GM12892 (cell line): ENCODE results near the gene ZNF275.

Experiments used
- POLR2A ChIP-seq: IDR thresholded peaks from 2 replicates; pipeline ENCODE4 v1.6.1; 2011; ENCODE audit warnings: low read depth, low read length, control low read depth
- POLR2AphosphoS5 ChIP-seq: IDR thresholded peaks from 2 replicates; pipeline ENCODE4 v1.6.1; 2011; ENCODE audit warnings: low read depth, low read length, control low read depth
- TAF1 ChIP-seq: IDR thresholded peaks from 2 replicates; pipeline ENCODE4 v1.6.1; 2011; ENCODE audit warnings: low read depth, mild to moderate bottlenecking, control low read depth, low read length, borderline replicate concordance

DNA sequence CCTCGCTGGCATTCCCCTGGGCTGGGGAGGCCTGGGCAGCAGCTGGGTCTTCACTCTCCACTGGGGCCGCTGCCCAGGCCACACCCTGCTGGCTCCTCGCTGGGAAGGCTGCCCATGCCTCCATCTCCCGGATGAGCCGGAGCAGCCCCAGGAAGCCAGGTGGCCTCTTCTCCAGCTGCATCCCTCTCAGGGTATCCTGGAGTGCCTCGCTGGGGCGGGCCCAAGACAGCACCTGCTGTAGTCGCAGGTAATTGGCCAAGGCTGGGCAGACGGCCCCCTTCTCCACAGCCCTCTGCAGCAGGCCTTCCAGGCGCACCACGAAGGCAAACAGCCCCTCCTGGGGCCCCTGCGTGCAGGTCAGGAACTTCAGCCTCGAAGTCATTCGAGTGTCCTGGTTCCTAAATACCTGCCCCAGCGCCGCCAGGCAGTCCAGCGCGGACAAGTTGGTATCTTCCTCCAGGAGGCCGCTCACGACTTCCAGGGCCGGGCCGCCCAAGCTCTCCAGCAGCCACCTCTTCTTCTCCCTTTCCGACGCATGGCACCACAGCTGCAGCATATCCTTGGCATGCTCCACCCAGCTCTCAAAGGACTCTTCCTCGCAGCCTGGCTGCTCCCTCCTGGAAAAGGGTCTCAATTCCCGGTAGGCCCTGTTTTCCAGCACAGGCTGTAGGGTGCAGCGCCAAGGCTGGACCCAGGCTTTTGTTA, 63.5 kb downstream of the ZNF275 start:
- TF ChIP-seq TAF1 = no peak
- no peak for TF ChIP-seq POLR2A
- TF ChIP-seq POLR2AphosphoS5 = no peak
